Activated naive CD8-positive, alpha-beta T cell treated with anti-CD3 and anti-CD28 coated beads, Interleukin-2, amount 10 ng/mL, durations not matched to agents 7 days and 5 days (primary cell): ENCODE results near the gene PRKG2. TPM values are rescaled to one million over a fixed set of nuclear protein-coding genes. Genes with fewer than 3 reads are reported as not detected.
A peak's percentile ranks its signal among the peaks of the same experiment; 100 is the strongest.

Experiments
- ATAC-seq: fragments of 150-1000 bp; cut with Tn5 transposase; one replicate; pipeline ENCODE4 v1.10.0; 2021; ENCODE audit warnings: low read depth, moderate library complexity
- POLR2A ChIA-PET: fragments of 350-600 bp; sonication (Branson Sonifier 250); formaldehyde crosslinking; loops from one replicate; lab custom pipeline; 2021; ENCODE audit warnings: antibody characterized with exemption; lab: Charles Lee
- DNase-seq: peaks from one replicate; pipeline ENCODE4 v3.0.0; 2021
- H3K27ac Mint-ChIP-seq: one replicate; pipeline ENCODE4 v1.8.0; 2022; ENCODE audit warnings: mild to moderate bottlenecking, mixed read lengths
- H3K27me3 Mint-ChIP-seq: one replicate; pipeline ENCODE4 v1.8.0; 2022; ENCODE audit warnings: mild to moderate bottlenecking, moderate library complexity, mixed read lengths
- H3K36me3 Mint-ChIP-seq: one replicate; pipeline ENCODE4 v1.8.0; 2021; ENCODE audit warnings: mild to moderate bottlenecking, mixed read lengths
- H3K4me1 Mint-ChIP-seq: one replicate; pipeline ENCODE4 v1.8.0; 2021; ENCODE audit warnings: mixed read lengths
- H3K4me3 Mint-ChIP-seq: one replicate; pipeline ENCODE4 v1.8.0; 2022; ENCODE audit warnings: mild to moderate bottlenecking, moderate library complexity, mixed read lengths
- H3K9me3 Mint-ChIP-seq: one replicate; pipeline ENCODE4 v1.8.0; 2021; ENCODE audit warnings: mixed read lengths
- total RNA-seq, 2 experiments: library from RNA; stranded (reverse); gene quantifications; one replicate each; pipeline ENCODE4 v1.2.3, GENCODE V29; 2021

The PRKG2 gene
- total RNA-seq, 2 experiments from 2014 or later, result 1.1 to 1.2 TPM

GRCh38 chr4:81131563-81131962 is 83.5 kb downstream of the PRKG2 start:
- POLR2A ChIA-PET, result no interaction called here
- Mint-ChIP-seq H3K36me3 (no peaks in the 10 kb centered on the region), H3K27me3 (no peaks in the 10 kb centered on the region), H3K9me3 (no peaks in the 10 kb centered on the region), H3K4me3 (no peak overlapping the region), H3K27ac (no peak overlapping the region), H3K4me1 (no peaks in the 10 kb centered on the region)
- no peak for ATAC-seq
- DNase-seq, result no peak

- no peak overlapping the region for H3K4me3 Mint-ChIP-seq
- no peaks in the 10 kb centered on the region for H3K27me3 Mint-ChIP-seq
- no peaks in the 10 kb centered on the region for H3K4me1 Mint-ChIP-seq
- no peak overlapping the region for H3K27ac Mint-ChIP-seq
- DNase-seq (no peak), ATAC-seq (no peak)
- no peaks in the 10 kb centered on the region for H3K36me3 Mint-ChIP-seq
- POLR2A ChIA-PET, result no interaction called here
- no peaks in the 10 kb centered on the region for H3K9me3 Mint-ChIP-seq
These were observed 84.0 kb downstream of the PRKG2 start for GRCh38 chr4:81131066-81131465.

GRCh38 chr4:81130569-81130968 is 84.5 kb downstream of the PRKG2 start:
- DNase-seq (no peak), ATAC-seq (no peak)
- H3K27ac Mint-ChIP-seq, result no peak overlapping the region
- no peaks in the 10 kb centered on the region for H3K36me3 Mint-ChIP-seq
- H3K4me1 Mint-ChIP-seq, result no peaks in the 10 kb centered on the region
- no peaks in the 10 kb centered on the region for H3K27me3 Mint-ChIP-seq
- no peaks in the 10 kb centered on the region for H3K9me3 Mint-ChIP-seq
- no peak overlapping the region for H3K4me3 Mint-ChIP-seq
- POLR2A ChIA-PET, result no interaction called here

- DNase-seq (no peak), ATAC-seq (no peak)
- Mint-ChIP-seq H3K4me1 (no peaks in the 10 kb centered on the region), H3K27me3 (no peaks in the 10 kb centered on the region), H3K36me3 (no peaks in the 10 kb centered on the region), H3K27ac (no peak overlapping the region), H3K9me3 (no peaks in the 10 kb centered on the region), H3K4me3 (no peak overlapping the region)
- POLR2A ChIA-PET, result no interaction called here
These were observed 95.0 kb downstream of the PRKG2 start for GRCh38 chr4:81120055-81120454.

- Mint-ChIP-seq H3K9me3 (peaks cover 2% of the 10 kb centered on the region), H3K4me3 (no peak overlapping the region), H3K27me3 (no peaks in the 10 kb centered on the region), H3K4me1 (peaks cover 9% of the 10 kb centered on the region), H3K27ac (no peak overlapping the region), H3K36me3 (no peaks in the 10 kb centered on the region)
- ATAC-seq (no peak), DNase-seq (no peak)
- POLR2A ChIA-PET, result no interaction called here
These were observed 96.9 kb downstream of the PRKG2 start for GRCh38 chr4:81118086-81118485.

- POLR2A ChIA-PET, result no interaction called here
- Mint-ChIP-seq H3K4me1 (peaks cover 15% of the 10 kb centered on the region), H3K9me3 (peaks cover 2% of the 10 kb centered on the region), H3K27ac (no peak overlapping the region), H3K4me3 (no peak overlapping the region), H3K27me3 (no peaks in the 10 kb centered on the region), H3K36me3 (no peaks in the 10 kb centered on the region)
- ATAC-seq, result no peak
- no peak for DNase-seq
These were observed 98.5 kb downstream of the PRKG2 start for GRCh38 chr4:81116566-81116965.

GRCh38 chr4:81113024-81113423 is 102.0 kb downstream of the PRKG2 start:
- H3K4me1 Mint-ChIP-seq, result peaks cover 15% of the 10 kb centered on the region
- H3K36me3 Mint-ChIP-seq, result no peaks in the 10 kb centered on the region
- peaks cover 2% of the 10 kb centered on the region for H3K9me3 Mint-ChIP-seq
- ATAC-seq, result peak; percentile 60
- POLR2A ChIA-PET, result no interaction called here
- peak overlapping the region; percentile 43 for H3K27ac Mint-ChIP-seq
- no peak overlapping the region for H3K4me3 Mint-ChIP-seq
- H3K27me3 Mint-ChIP-seq, result no peaks in the 10 kb centered on the region
- no peak for DNase-seq

- peaks cover 2% of the 10 kb centered on the region for H3K9me3 Mint-ChIP-seq
- POLR2A ChIA-PET, result no interaction called here
- H3K36me3 Mint-ChIP-seq, result no peaks in the 10 kb centered on the region
- ATAC-seq, result no peak
- peaks cover 17% of the 10 kb centered on the region for H3K4me1 Mint-ChIP-seq
- H3K27me3 Mint-ChIP-seq, result no peaks in the 10 kb centered on the region
- DNase-seq, result no peak
- H3K27ac Mint-ChIP-seq, result no peak overlapping the region
- H3K4me3 Mint-ChIP-seq, result no peak overlapping the region
These were observed 105.7 kb downstream of the PRKG2 start for GRCh38 chr4:81109356-81109755.

GRCh38 chr4:81106150-81106549 is 108.9 kb downstream of the PRKG2 start:
- POLR2A ChIA-PET, result no interaction called here
- H3K27me3 Mint-ChIP-seq, result no peaks in the 10 kb centered on the region
- DNase-seq (no peak), ATAC-seq (no peak)
- H3K9me3 Mint-ChIP-seq, result no peaks in the 10 kb centered on the region
- H3K4me3 Mint-ChIP-seq, result no peak overlapping the region
- H3K4me1 Mint-ChIP-seq, result peaks cover 2% of the 10 kb centered on the region
- H3K27ac Mint-ChIP-seq, result no peak overlapping the region
- H3K36me3 Mint-ChIP-seq, result no peaks in the 10 kb centered on the region

- H3K27me3 Mint-ChIP-seq, result no peaks in the 10 kb centered on the region
- H3K36me3 Mint-ChIP-seq, result no peaks in the 10 kb centered on the region
- peaks cover 2% of the 10 kb centered on the region for H3K4me1 Mint-ChIP-seq
- ATAC-seq (no peak), DNase-seq (no peak)
- POLR2A ChIA-PET, result no interaction called here
- H3K4me3 Mint-ChIP-seq, result no peak overlapping the region
- no peak overlapping the region for H3K27ac Mint-ChIP-seq
- H3K9me3 Mint-ChIP-seq, result peaks cover 2% of the 10 kb centered on the region
These were observed 112.9 kb downstream of the PRKG2 start for GRCh38 chr4:81102107-81102506.

- no peak overlapping the region for H3K27ac Mint-ChIP-seq
- POLR2A ChIA-PET, result no interaction called here
- H3K4me3 Mint-ChIP-seq, result no peak overlapping the region
- peaks cover 2% of the 10 kb centered on the region for H3K9me3 Mint-ChIP-seq
- no peaks in the 10 kb centered on the region for H3K27me3 Mint-ChIP-seq
- H3K36me3 Mint-ChIP-seq, result no peaks in the 10 kb centered on the region
- no peaks in the 10 kb centered on the region for H3K4me1 Mint-ChIP-seq
- ATAC-seq, result no peak
- no peak for DNase-seq
These were observed 118.5 kb downstream of the PRKG2 start for GRCh38 chr4:81096566-81096965.

GRCh38 chr4:81095389-81095788 is 119.6 kb downstream of the PRKG2 start:
- Mint-ChIP-seq H3K4me3 (no peak overlapping the region), H3K36me3 (no peaks in the 10 kb centered on the region), H3K27me3 (no peaks in the 10 kb centered on the region), H3K4me1 (no peaks in the 10 kb centered on the region), H3K9me3 (peaks cover 2% of the 10 kb centered on the region), H3K27ac (no peak overlapping the region)
- ATAC-seq (no peak), DNase-seq (no peak)
- POLR2A ChIA-PET, result no interaction called here

- no peaks in the 10 kb centered on the region for H3K27me3 Mint-ChIP-seq
These were observed 121.2 kb downstream of the PRKG2 start for GRCh38 chr4:81093720-81094401.

GRCh38 chr4:81085979-81086378 is 129.0 kb downstream of the PRKG2 start:
- peaks cover 2% of the 10 kb centered on the region for H3K9me3 Mint-ChIP-seq
- POLR2A ChIA-PET, result no interaction called here
- no peaks in the 10 kb centered on the region for H3K27me3 Mint-ChIP-seq
- H3K4me1 Mint-ChIP-seq, result no peaks in the 10 kb centered on the region
- no peak overlapping the region for H3K4me3 Mint-ChIP-seq
- no peak for ATAC-seq
- H3K27ac Mint-ChIP-seq, result no peak overlapping the region
- no peak for DNase-seq
- H3K36me3 Mint-ChIP-seq, result no peaks in the 10 kb centered on the region

More at GRCh38 chr4:81093720-81094401, 121.2 kb downstream of the PRKG2 start:
- Mint-ChIP-seq H3K4me3 (no peak overlapping the region), H3K9me3 (no peaks in the 10 kb centered on the region), H3K4me1 (no peaks in the 10 kb centered on the region), H3K27ac (no peak overlapping the region), H3K36me3 (no peaks in the 10 kb centered on the region)
- ATAC-seq (no peak), DNase-seq (no peak)
- POLR2A ChIA-PET, result no interaction called here
